Measurements from ENCODE around the gene SPTLC3.

GRCh38 chr20:12997128-12997655 is 11.6 kb upstream of the SPTLC3 start:
- TF ChIP-seq EP300 (IDR thresholded peaks at IDR 0.05) = no peak
- TF ChIP-seq POLR2AphosphoS5 (IDR thresholded peaks at IDR 0.05) = no peak
- no peak for TF ChIP-seq CTCF (IDR thresholded peaks at IDR 0.05)

All from sigmoid colon (tissue), 4 donors.